ENCODE measurements around the gene THOC1. TPM values are rescaled to one million over a fixed set of nuclear protein-coding genes. Genes with fewer than 3 reads are reported as not detected.

Gene THOC1, protein sequence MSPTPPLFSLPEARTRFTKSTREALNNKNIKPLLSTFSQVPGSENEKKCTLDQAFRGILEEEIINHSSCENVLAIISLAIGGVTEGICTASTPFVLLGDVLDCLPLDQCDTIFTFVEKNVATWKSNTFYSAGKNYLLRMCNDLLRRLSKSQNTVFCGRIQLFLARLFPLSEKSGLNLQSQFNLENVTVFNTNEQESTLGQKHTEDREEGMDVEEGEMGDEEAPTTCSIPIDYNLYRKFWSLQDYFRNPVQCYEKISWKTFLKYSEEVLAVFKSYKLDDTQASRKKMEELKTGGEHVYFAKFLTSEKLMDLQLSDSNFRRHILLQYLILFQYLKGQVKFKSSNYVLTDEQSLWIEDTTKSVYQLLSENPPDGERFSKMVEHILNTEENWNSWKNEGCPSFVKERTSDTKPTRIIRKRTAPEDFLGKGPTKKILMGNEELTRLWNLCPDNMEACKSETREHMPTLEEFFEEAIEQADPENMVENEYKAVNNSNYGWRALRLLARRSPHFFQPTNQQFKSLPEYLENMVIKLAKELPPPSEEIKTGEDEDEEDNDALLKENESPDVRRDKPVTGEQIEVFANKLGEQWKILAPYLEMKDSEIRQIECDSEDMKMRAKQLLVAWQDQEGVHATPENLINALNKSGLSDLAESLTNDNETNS
- total RNA-seq, result 30.3 and 33.7 TPM in 2 replicates

DNA sequence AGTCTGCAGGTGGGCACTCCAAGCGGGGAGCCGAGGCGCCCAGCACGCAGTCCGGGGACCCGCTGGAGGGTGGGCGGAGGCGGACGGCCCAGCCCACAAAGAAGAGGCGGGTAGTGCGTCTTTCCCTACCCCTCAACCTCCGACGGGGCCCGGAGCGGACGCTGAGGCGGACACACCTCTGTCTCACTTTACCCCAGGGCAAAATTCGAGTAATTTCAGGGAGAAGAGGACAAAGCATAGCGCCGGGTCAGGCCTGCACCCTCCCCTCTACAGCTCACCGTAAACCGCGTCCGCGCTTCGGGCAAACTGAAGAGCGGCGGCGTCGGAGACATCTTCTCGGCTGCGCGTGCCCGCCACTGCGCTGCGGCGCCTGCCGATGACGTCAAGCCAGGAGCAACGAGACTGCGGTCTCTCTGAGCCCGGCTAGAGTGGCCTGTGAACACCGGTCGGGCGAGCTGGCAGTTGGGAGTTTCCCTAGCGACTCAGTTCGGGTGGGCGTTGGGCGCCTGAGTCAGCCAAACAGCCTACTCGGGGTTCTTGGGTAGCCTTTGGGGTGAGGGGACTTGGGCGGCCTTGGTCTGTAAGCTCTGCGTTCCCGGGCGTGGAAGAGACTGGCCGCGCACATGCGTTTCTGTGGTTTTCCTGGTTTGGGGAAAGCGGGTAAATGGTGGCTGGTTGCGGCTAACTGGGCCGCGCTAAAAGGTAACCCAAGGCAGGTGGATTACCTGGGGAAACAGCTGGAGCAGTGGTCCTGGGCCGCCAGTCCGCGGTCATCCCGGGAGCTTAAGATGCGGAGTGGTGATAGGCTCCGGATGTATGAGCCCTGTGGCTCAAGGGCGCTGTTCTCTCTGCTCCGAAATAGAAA lies at the start of gene THOC1:
Gene THOC1 (minus strand): TSS at position 360 of the 865 bp plus-strand sequence. CDS start 28 bp downstream, at position 332.

Other genes with a start within 250 kb of the THOC1 start
- gene TUBB8B, start 218.4 kb downstream of the THOC1 start, total RNA-seq, result not detected in 2 replicates
- gene USP14, start 109.5 kb downstream of the THOC1 start, total RNA-seq, result 15.4 and 16.2 TPM in 2 replicates
- 64.0 and 144 TPM in 2 replicates for gene COLEC12, start 232.7 kb upstream of the THOC1 start, total RNA-seq